ENCODE results near the gene MEST. TPM values are rescaled to one million over a fixed set of nuclear protein-coding genes. Genes with fewer than 3 reads are reported as not detected.

Gene MEST
- total RNA-seq, 1 experiment from 2014 or later, result 112 TPM

GRCh38 chr7:130442601-130443000 is 49.3 kb upstream of the MEST start:
- H3K9me3 Mint-ChIP-seq, result peaks cover 2 to 6% of the 10 kb centered on the region in 2 experiments
- H3K14ac ChIP-seq (ENCODE audit: insufficient read depth, low read length), result no peak overlapping the region

More at GRCh38 chr7:130442601-130443000, 49.3 kb upstream of the MEST start:
- no peak for TF ChIP-seq CTCF (conservative IDR thresholded peaks at IDR 0.05)
- no peak for DNase-seq
- Histone ChIP-seq H3K23me2 (ENCODE audit: insufficient read length, low read depth, low read length, poor library complexity, severe bottlenecking) (peaks cover 5% of the 10 kb centered on the region), H4K5ac (ENCODE audit: insufficient read length, low read depth, low read length) (no peak overlapping the region), H3K18ac (ENCODE audit: insufficient read length, low read depth, low read length) (no peak overlapping the region), H2BK120ac (ENCODE audit: low read depth, low read length, poor library complexity, severe bottlenecking) (no peak overlapping the region), H2BK5ac (ENCODE audit: insufficient read length, low read length) (no peak overlapping the region), H3K27me3 (ENCODE audit: insufficient read depth, low read length) (no peaks in the 10 kb centered on the region), H3K9me3 (ENCODE audit: control insufficient read depth, low read depth, low read length) (no peaks in the 10 kb centered on the region), H3K4ac (ENCODE audit: low read depth, low read length) (no peak overlapping the region), H3K27ac (ENCODE audit: insufficient read length, low read depth, low read length) (no peak overlapping the region), H2AK5ac (ENCODE audit: insufficient read length, low read length) (no peak overlapping the region), H3T11ph (ENCODE audit: low read length) (no peak overlapping the region), H4K91ac (ENCODE audit: insufficient read length, low read depth, low read length) (no peak overlapping the region), H4K20me1 (ENCODE audit: control insufficient read depth, insufficient read depth, insufficient read length) (no peaks in the 10 kb centered on the region), H3K56ac (ENCODE audit: insufficient read length, low read depth, low read length) (no peak overlapping the region), H4K8ac (replicated peaks; ENCODE audit: insufficient read length, low read depth, low read length) (no peak overlapping the region), H3K79me2 (ENCODE audit: insufficient read depth, low read length) (no peaks in the 10 kb centered on the region), H2BK15ac (ENCODE audit: low read depth, low read length) (no peak overlapping the region), H2BK20ac (ENCODE audit: low read depth, low read length, poor library complexity, severe bottlenecking) (no peak overlapping the region), H2BK12ac (ENCODE audit: insufficient read length, low read depth, low read length) (no peak overlapping the region), H2AFZ (ENCODE audit: low read length) (no peak overlapping the region), H3K9ac (ENCODE audit: extremely low read depth, insufficient read length, low read length) (no peak overlapping the region), H3K4me2 (ENCODE audit: insufficient read depth, insufficient read length, low read length) (no peak overlapping the region), H3K79me1 (ENCODE audit: insufficient read depth, low read depth, low read length, poor library complexity, severe bottlenecking) (no peaks in the 10 kb centered on the region), H3K4me1 (ENCODE audit: insufficient read depth, low read length) (peaks cover 4% of the 10 kb centered on the region), H3K23ac (ENCODE audit: insufficient read length, low read depth, low read length) (no peak overlapping the region)
- no peak overlapping the region for H3K4me3 Mint-ChIP-seq
- H3K36me3 Mint-ChIP-seq (ENCODE audit: insufficient read depth in 1 of 3, low read depth in 3 of 3), result peaks cover 0 to 3% (median 2%) of the 10 kb centered on the region in 3 experiments; a peak in 2 of 7 replicates
- no CpG with 5 or more reads among the region's 7 CpGs for WGBS (ENCODE audit: extremely low coverage, insufficient read length, low lambda C conversion rate)
- H3K27me3 Mint-ChIP-seq (ENCODE audit: low read depth), result no peaks in the 10 kb centered on the region
- no peak overlapping the region for H3K27ac Mint-ChIP-seq
- H3K4me1 Mint-ChIP-seq, result peaks cover 16 to 23% of the 10 kb centered on the region in 2 experiments
